ENCODE data around the gene B3GNT3. TPM values are rescaled to one million over a fixed set of nuclear protein-coding genes. Genes with fewer than 3 reads are reported as not detected.

Gene B3GNT3
- total and polyA plus RNA-seq, 2 of the 13 experiments (the other 11 are each of a cell fraction or from before 2014, with no cell fraction given) = 0.86 to 4.0 TPM

- TF ChIP-seq GMEB1 (CRISPR knock-in tag; IDR thresholded peaks at IDR 0.05; ENCODE audit: borderline replicate concordance) (peak; percentile 48; the same call in 1 of the 2 replicates), ZNF770 (CRISPR knock-in tag; IDR thresholded peaks at IDR 0.05) (peak; percentile 67; the same call in 1 of the 2 replicates), ZNF292 (CRISPR knock-in tag; IDR thresholded peaks at IDR 0.05; ENCODE audit: borderline replicate concordance, low read depth) (no peak), PHF21A (CRISPR knock-in tag; IDR thresholded peaks at IDR 0.05) (peak; percentile 41; the same call in 1 of the 2 replicates), GLMP (CRISPR knock-in tag; IDR thresholded peaks at IDR 0.05; ENCODE audit: borderline replicate concordance) (no peak), THAP9 (CRISPR knock-in tag; IDR thresholded peaks at IDR 0.05; ENCODE audit: borderline replicate concordance) (0 out of 2 replicates have a peak, but pooled peaks have one; percentile 43), ATF3 (CRISPR knock-in tag; IDR thresholded peaks at IDR 0.05) (no peak), UBTF (CRISPR knock-in tag; IDR thresholded peaks at IDR 0.05) (no peak), ZNF691 (CRISPR knock-in tag; IDR thresholded peaks at IDR 0.05; ENCODE audit: borderline replicate concordance, low read depth) (no peak), E2F5 (CRISPR knock-in tag; conservative IDR thresholded peaks at IDR 0.05) (no peak), ZEB1 (IDR thresholded peaks at IDR 0.05; ENCODE audit: insufficient replicate concordance, low read depth) (no peak), FOXM1 (CRISPR knock-in tag; IDR thresholded peaks at IDR 0.05) (no peak), ZNF772 (CRISPR knock-in tag; IDR thresholded peaks at IDR 0.05) (no peak), POLR2AphosphoS5 (IDR thresholded peaks at IDR 0.05; ENCODE audit: low read depth, low read length) (no peak)
Observed at GRCh38 chr19:17751103-17751911, 43.6 kb upstream of the B3GNT3 start, which contains the start of gene FCHO1 (continued).

Measured in HepG2 (cell line).